Stimulated activated CD4-positive, alpha-beta T cell treated with anti-CD3 and anti-CD28 coated beads, Interleukin-2, amount 100 ng/mL, for 24 hours (primary cell): ENCODE measurements around the gene NET1.
"Not testable (repeated sequence)": the region's sequence is repeated elsewhere in the genome, so short reads cannot be mapped to it uniquely, and the experiment has no call there.

Source experiments
- DNase-seq, 2 donors: peaks; one replicate each; pipeline ENCODE4 v3.0.0-alpha.2; 2020

NET1 gene

DNA sequence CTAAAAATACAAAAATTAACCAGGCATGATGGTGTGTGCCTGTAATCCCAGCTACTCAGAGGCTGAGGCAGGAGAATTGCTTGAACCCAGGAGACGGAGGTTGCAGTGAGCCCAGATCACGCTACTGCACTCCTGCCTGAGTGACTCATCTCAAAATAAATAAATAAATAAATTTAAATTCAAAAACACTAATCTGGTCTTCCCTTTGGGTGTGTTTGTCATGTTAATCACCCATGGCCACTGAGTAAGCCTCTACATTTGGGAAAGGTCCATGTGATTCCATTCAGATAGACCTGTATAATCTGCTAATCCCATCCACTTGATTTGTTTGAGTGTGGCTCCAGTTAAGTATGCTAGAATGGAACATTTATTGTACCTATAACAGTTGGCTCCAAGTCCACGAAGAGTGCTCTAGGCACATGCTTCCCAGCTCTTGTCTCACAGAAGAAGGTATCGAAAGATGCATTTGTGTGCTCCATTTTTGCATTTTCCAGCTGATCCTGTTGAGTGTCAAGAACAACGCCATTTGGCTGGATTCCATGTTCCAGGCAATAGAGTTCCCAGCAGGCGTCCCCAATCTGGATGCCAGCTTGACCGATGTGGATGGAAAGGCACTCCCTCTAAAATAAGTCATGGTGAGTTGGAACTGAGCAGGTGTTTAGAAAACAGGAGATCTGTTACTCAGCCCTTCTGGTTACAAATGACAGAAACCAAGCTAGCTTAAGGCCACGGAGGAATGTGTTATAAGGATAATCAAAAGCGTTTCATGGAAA is 11.7 kb upstream of the NET1 start:
- no peak for DNase-seq

DNA sequence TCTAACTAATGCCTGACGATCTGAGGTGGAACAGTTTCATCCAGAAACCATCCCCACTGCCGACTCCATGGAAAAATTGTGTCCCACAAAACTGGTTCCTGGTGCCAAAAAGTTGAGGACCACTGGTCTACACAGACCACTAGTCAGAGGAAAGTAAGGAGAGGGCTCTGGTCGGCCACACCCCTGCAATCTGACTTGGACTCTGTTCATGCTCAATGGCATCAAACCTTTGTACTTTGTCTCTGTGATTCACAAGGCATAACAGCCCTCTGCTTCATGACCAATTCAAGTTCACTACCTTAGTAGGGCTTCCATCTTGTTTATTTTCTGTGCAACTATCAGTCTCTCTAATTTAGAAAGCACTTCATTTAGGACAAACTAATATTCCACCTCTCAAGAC is 9.6 kb upstream of the NET1 start:
- DNase-seq = no peak

DNA sequence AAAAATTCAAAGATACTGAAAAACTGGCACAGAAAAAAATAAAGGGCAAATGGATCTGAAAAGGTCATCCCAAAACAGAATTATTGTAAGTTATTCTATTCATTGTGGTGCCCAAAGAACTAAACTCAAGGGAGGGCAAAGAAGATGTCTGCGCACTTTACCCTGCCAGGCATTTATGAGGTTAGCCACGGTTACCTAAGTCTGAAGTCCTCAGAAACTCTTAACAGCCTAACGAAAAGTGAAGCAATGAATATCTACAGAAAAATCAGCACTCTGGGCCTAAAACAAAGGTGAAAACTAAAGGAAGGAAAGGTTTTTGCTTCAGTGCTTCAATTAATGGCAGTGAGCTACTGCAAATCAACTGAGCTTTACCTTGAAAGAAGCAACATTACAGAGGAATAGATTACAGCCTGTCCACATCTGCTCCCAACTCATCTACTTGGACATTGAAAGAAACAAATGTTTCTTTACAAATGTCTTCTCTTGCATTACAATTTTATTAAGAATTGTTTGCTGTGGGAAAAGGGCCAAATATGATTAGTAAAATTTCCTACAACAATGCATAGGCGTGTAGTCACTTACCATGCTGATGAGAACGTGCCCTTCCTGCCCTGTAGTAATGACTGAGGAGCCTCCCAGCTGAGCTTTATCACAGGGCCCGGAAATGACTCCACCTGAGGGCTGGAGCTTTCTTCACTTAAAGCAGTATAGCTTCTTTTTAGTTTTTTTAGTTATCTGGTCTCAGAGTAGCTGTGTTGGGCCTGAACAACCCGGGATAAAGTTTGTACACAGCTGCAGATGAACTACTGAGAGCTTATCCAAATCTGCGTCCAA is 7.9 kb upstream of the NET1 start, which contains the start of gene TUBAL3:
TSS of gene TUBAL3 (minus strand) at position 621 of the 834 bp plus-strand sequence. CDS start at position 585, 36 bp downstream.
- no peak for DNase-seq

DNA sequence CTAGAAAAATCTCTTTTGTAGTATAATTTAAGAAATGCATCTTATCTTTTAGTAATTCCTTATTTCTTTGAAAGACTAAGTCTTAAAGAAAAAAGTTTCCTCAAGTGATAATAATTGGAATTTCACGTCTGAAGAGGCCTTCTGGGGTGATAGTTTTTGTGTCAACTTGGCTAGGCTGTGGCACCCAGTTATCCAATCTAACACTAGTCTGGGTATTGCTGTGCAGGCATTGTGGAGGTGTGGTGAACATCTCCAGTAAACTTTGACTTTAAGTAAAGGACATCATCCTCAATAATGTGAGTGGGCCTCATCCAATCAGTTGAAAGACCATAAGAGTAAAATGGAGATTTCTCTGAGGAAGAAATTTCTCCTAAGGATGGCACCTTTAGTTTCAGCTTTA is 5.4 kb upstream of the NET1 start:
- DNase-seq = no peak

DNA sequence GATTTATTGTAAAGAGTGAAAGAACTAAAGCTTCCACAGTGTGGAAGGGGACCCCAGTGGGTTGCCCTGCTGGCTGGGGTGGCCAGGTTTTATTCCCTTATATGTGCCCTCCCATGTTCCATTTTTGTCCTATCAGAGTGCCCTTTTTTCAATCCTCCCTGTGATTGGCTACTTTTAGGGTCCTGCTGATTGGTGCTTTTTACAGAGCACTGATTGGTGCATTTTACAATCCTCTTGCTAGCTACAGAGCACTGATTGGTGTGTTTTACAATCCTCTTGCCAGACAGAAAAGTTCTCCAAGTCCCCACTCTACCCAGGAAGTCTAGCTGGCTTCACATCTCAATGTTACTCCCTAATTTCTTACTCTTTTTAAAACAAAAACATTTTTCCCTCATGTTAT is 1.6 kb upstream of the NET1 start:
- DNase-seq = not testable (repeated sequence)

DNA sequence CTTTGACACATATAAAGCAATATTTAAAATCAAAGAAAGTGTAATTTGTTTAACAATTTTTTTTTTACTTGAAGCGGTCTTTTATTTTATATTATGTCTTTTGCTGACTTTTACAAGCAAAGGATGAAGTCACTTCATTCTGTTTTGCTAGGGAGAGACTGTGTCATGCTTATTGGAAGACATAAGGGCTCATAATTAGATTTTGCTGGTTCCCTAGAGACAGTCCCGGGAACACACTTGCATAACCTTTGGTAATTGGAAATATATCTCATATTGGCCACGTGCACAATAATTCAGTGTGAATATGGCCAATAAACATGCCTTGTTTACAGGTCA is 448 bp upstream of the NET1 start:
- no peak for DNase-seq

DNA sequence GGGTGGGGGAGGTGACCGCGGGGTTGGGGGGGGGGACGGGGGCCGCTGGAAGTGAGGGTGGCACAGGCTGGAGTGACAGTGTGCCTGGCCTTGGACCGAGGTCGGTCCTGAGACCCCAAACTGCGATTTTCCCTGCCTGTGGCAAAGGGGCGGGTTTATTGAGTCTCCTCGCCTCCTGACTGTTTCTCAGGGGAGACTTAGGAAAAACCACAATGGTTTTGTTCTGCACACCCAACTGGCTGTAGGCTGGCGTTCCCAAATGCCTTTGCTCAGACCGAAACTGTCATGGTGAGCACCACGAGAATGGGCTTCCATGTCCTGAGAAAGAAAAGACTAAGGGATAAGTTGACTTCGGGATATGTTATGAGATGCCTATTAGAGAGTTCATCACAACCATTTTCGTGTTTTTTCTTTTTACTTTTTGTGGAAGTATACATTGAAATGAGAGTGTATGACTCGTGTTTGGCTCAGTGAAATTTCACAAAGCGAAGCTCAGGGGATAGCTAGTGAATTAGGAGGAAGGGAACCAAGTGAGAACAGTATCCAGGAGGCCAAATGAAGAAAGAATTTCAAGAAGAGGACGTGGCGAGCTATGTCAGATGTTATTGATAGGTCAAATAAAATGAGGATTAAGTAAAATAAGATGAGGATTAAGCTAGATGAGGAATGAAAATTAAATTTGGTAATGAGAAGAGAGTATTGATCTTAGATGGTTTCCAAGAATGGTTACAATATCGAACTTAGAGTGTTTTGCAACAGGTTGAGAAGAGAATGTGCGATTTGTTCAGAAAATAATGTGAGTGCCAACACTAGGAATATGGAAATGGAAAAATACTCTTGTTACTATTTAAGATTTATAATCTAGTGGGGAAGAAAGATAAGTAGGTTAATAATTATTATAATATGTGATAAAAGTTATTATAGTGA is 918 bp downstream of the NET1 start:
- no peak for DNase-seq

DNA sequence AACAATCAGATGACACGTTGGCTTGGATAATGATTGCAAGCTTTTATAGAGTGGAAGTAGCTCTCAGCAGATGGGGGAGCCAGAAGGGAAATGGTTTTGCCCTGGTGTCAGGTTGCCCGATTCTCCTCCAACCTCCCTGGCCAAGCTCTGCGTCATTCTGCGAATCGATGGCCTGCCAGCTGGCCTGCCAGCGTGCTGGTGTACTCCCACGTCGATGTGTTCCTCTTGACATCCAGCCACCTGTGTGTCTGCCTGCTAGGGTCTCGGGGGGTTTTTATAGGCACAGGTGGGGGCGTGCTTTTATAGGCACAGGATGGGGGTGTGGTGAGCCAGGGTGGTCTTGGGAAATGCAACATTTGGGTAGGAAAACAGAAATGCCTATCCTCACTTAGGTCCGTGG is 4.6 kb downstream of the NET1 start:
- no peak for DNase-seq

DNA sequence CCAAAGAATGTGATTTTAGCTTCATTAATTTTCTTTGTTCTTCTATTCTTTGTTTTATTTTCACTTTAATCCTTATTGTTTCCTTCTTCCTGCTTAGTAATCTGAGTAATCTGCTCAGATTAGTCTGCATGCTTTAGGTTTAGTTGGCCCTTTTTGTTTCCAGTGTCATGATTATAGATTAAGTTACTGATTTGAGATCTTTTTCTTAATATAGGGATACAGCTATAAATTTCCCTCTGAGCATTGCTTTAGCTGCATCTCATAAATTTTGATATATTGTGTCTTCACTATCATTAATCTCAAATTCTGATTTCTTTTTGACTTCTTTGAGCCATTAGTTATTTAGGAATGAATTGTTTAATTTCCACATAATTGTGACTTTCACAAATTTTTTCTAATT is 6.2 kb downstream of the NET1 start:
- DNase-seq = no peak

DNA sequence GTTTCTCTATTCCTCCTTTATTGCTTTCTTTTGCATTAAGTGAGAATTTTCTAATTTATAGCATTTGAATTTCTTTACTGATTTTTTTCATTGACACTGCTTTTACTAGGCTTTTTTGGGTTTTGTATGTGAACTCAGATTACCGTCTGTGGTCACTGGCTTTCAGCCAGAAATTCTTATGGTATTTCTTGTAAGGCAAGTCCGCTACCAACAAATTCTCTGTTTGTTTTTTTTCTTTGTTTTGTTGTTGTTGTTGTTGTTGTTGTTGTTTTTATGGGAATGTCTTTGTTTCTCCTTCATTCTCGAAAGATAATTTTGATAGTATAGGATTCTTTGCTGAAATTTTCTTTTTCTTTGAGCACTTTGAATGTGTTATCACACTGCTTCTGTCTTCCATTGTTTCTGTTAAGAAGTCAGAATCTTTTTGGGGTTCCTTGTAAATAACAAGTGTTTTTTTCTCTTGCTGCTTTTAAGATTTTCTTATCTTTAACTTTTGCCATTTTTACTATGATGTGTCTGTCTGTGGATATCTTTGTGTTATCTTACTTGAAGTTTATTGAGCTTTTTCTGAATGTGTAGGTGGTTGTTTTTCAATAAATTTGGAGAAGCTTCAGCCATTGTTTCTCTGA is 7.2 kb downstream of the NET1 start:
- DNase-seq = no peak

DNA sequence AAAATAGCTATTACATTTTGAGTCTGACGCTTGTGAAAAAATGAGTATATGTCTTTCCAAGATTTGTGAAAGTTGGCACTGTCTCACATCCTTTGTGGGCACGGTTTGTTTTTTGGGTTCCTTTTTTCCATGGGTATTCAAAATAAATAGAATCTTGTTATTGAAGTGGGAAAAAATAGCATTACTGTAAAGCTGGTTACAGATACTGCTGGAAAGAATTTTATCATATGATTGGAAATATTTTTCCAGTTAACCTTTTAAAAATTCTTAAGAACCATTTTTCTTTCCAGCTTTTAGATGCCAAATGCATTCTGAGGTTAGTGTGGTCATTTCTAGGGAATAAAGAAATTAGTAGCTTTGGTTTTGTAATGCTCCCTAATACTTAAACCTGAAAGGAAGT is 11.4 kb downstream of the NET1 start:
- DNase-seq = no peak

DNA sequence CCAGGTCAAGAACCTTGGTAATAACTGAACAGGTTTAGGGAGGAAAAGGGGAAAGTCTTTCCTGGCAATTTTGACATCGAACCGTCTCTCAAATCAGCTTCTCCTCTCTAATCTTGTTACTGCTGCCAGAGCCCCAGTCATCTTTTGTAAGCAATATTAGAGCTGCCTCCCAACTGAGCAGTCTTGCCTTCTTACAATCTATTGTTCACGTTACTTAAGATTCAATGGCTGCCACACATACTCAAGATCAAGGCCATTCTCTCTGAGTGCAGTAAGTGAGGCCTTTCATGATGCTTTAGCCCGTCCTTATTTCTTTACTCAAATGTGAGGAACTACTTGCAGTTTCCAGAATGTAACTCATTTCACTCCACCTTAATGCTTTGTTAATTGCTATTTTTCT is 12.4 kb downstream of the NET1 start:
- DNase-seq = no peak

DNA sequence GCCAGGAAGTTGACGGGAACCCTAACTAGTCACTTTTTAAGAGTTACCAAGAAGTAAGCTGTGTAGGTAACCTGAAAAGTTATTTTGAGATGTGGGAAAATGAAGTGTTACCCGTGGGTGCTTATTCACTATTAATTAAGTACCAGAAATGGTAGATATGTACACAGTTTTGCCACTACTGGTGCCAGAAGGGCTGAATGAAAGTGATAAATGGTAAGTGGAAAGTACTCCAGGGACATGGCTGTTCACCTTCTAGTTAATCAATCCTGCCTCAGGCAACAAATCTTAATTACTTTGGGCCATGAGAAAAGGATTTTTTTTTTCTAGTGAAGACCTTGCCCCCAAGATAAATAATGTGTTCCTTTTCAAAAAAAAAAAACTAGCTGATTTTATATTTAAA is 15.8 kb downstream of the NET1 start:
- no peak for DNase-seq

DNA sequence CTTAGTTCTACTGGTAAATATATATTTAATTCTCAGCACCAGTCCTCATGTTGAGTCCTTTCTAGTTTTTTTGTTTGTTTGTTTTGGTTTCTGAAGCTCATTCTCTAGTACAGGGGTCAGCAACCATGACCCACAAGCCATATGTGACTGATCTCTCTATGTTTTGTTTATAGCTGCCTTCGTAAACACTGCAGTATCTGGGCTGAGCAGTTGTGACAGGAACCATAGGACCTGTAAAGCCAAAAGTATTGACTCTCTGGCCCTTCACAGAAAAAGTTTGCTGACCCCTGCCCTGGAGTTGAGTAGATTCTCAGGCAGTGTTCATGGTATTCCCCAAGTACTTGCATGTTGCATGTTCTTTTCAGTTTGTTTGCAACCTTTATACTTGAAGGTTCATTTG is 20.8 kb downstream of the NET1 start:
- no peak for DNase-seq

DNA sequence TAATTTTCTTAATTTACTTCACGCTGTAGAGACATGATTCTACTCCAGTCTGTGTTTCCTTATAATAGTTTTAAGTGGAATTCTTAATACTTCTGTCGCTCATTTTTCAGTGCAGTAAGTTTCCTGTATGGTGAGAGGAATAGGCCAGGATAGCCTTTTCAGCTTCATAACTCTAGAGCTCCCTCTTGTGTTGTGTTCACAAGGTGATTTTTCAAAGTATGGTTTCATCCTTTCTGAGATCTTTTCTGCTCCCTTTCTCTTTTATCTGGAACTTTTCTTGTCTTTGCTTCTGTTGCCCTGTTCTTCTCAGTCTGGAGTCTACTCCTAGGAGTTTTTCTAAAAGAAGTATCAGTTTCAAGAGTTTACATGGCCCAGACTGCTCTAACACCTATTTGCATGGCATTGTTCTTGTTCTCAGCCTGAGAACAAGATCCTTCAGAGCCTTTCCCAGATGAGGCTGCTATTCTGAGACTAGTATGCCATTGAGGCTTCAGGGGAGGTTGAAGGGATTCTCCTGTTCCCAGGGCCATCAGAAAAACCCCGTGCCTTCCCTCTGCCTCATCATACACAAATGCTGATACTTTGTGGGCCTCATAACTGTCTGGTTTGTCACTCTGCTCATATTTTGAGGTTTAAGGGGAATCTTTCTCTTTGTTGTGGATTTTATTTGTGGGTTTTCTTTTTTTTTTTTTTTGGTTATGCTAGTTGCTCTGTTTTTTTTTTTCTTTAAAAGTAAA is 21.8 kb downstream of the NET1 start:
- no peak for DNase-seq

DNA sequence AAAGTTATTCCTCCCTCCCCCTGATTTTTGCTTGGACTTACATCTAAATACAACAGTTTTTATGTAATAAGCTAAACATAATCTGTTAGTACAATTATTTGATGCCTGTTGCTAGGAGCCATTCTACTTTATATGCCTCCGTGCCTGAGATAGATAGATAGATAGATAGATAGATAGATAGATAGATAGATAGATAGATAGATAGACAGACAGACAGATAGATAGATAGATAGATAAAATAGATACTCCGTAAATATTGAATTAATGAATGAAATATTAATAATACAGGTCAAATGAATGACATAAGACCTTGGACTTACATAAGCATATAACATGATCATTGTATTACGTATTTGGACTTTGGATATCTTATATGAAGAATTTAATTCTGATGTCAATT is 23.0 kb downstream of the NET1 start:
- DNase-seq = no peak

DNA sequence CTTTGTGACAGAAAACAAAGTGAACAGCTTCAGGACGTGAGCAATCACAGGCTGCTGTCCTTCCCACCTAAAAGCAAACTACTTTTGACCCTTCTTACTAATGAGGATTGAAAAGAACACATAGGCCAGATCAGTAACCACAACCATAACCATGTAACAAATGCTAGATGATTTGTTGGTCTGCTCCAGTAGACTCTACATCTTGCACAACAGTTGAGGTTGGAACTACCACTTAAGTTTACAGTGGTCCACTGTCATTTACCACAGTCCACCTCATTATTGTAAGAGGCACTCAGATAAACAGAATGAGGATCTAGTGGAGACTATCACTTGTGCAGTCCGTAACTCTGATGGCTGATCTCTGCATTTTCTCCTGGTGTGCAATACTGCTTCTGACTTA is 27.8 kb downstream of the NET1 start:
- DNase-seq = no peak

DNA sequence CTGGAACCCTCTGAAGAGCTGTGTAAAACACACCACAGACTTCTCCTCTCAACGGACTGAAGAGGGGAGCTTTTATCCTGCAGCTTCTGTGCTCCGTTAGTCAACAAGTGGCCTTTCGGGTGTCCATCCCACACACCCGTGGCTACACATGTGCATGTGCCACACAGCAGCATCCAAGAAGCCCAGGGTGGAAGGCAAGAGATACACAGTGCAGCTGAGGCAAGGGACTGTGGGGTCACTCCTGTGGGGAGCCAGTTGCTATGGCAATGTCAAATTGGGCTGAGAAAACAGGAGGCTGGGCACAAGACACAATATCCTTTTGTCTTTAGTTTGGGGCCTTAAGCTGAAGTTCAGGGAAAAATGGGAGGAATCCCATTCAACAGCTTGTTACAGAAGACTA is 28.7 kb downstream of the NET1 start:
- no peak for DNase-seq

DNA sequence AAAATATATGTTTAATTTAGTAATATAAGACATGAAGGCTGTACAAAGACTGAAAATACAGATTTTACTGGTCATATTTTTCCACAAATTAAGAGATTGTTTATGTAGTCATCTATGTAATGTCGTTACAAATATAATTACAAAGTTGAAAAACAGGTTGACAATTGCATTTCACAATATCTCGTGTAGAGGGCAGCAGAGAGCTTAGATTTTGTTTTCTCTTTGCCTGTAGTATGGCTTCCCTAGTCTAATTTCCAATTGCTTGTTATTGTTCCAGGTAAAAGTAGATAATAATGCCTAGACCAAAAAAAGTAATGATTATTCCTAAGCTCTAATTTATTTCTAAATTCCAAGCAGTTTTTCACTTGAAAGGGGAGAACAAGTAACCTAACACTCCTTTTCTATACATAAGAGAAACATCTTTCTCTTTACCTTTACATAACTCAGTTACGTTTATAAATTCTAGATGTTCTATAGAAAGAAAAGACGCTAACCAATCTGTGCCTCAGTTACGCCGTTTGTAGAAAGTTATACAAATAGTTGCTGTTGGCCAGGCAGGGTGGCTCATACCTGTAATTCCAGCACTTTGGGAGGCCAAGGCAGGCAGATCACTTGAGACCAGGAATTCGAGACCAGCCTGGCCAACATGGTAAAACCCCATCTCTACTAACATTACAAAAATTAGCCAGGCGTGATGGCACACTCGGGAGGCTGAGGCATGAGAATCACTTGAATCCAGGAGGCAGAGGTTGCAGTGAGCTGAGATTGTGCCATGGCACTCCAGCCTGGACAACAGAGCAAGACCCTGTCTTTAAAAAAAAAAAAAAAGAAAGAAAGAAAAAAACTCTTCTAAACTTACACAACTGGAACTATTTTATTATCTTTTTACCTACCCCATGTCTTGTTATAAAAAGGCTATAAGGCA is 30.0 kb downstream of the NET1 start:
- peak in 1 of 2 donors; percentile 41 for DNase-seq

DNA sequence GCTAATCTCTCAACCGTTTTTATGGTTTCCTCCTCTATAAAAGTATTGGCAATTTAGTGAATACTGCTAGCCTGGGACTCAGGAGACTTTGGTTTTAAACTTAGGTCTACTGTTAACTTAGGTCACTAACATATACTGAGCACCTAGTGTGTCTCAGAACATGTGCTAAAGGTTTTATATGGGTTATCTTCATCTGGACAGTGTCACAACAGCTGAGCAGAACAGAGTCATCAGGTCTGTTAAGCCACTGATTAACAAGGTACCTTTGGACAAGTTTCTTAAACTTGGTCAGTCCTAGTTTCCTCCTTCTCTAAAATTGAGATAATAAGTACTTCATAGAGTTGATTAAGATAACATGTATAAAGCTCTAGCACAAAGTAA is 30.6 kb downstream of the NET1 start:
- no peak for DNase-seq

DNA sequence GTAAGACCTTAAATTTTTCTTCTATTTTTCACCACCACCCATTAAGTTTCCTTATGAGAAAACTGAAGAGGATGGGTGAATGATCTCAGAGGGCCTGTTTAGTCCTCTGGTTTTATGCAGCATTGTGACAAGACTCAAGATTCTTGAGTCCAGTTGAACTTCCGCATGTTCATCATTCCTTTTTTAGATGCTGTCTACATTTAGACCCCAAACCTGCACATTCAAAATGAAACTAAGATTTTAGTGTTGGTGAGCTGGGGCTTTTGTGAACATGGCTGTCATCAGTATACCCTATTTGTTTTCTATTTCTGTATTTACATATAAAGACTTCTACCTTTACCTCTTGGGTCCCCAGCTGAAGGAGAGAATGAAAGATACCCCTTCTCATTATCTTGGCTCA is 31.1 kb downstream of the NET1 start:
- no peak for DNase-seq
